ENCODE results near the gene WDR5. TPM values are rescaled to one million over a fixed set of nuclear protein-coding genes. Genes with fewer than 3 reads are reported as not detected.

The WDR5 gene
- total and polyA plus RNA-seq, 9 of the 15 experiments (the other 6 are each of a cell fraction or from before 2014, with no cell fraction given) = 3.0 to 56.8 (median 38.6) TPM

DNA sequence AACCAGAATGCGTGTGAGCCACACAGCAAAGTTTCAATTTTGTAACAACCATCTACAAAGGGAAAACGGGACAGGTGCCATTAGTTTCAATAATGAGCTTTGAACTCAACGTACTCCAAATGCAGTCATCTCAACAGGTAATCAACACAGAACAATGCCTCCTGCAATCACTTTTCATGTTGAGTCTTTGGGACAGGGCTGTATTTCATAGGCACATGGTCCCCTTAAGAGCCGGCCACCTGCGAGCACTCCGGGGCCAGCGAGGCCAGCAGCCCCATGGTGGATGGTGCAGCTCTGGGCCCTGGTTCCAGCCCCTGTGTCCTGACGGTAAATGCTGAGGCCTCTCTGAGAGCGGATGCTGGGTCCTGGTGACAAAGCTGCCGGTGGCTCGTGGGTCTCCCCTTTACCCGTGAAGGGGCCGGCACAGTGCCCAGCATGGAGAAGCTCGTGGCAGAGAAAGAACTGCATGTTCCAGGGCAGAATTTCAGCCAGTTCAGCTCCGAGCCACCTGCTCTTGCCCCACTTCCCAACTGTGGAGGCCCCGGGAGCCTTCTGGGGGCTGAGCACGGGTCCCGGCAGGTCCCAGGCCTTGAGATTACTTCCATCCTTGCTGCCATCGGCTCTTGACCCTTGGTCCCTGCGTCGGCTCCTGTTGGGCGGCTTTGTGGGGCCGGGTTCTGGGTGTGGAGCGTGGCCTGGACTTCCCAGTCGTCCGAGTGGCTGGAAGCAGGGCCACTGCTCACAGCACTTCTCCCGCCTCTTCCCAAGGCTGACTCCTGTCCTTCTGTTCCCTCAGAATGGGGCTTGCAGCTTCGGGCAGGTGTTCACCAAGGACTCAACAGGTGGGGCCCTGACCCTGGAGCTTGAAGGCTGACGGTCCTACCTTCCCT is 54.6 kb downstream of the WDR5 start:
- POLR2A ChIA-PET = interaction anchor here (0.6 kb wide), 2 partner anchors 124 to 255 kb away, joined by 3 read pairs; no protein-coding TSS in a partner anchor
- 11% methylated on average over 29 of the region's 29 CpGs for WGBS (ENCODE audit: insufficient coverage, low coverage, missing lambda C conversion rate)
- no peak overlapping the region for H3K27ac ChIP-seq (ENCODE audit: extremely low read depth, low read depth, low read length)
- DNase-seq (ENCODE audit: extremely low read depth in 1 of 4, low spot score in 3 of 4) (no peak), ATAC-seq (no peak), FAIRE-seq (no peak)
- peaks cover 5 to 57% of the 10 kb centered on the region in 2 experiments for H3K27me3 ChIP-seq (ENCODE audit: control insufficient read depth in 2 of 2, insufficient read depth in 2 of 2, low read length in 2 of 2)
- no peaks in the 10 kb centered on the region for H3K9me1 ChIP-seq (ENCODE audit: control insufficient read depth, insufficient read depth, low read length)
- no TSS peak for BruUV-seq (replicated peaks)
- intact Hi-C loops (cut with micrococcal nuclease) (no loop called here), in situ Hi-C loops (cut with MboI) (no loop called here)
- H4K20me1 ChIP-seq (replicated peaks; ENCODE audit: control insufficient read depth, insufficient read depth, low read length) = peaks cover 9% of the 10 kb centered on the region; the same call in 1 of the 2 replicates
- H3K36me3 ChIP-seq (ENCODE audit: control insufficient read depth, insufficient read depth, low read length) = no peaks in the 10 kb centered on the region
- CTCF ChIA-PET (ENCODE audit: low intra/inter-chr PET ratio) = no interaction called here
- TF ChIP-seq L3MBTL2 (IDR thresholded peaks at IDR 0.05) (no peak), PHF21A (IDR thresholded peaks at IDR 0.05; ENCODE audit: borderline replicate concordance, low read depth) (no peak)
- TF ChIP-seq, protein P1, sequence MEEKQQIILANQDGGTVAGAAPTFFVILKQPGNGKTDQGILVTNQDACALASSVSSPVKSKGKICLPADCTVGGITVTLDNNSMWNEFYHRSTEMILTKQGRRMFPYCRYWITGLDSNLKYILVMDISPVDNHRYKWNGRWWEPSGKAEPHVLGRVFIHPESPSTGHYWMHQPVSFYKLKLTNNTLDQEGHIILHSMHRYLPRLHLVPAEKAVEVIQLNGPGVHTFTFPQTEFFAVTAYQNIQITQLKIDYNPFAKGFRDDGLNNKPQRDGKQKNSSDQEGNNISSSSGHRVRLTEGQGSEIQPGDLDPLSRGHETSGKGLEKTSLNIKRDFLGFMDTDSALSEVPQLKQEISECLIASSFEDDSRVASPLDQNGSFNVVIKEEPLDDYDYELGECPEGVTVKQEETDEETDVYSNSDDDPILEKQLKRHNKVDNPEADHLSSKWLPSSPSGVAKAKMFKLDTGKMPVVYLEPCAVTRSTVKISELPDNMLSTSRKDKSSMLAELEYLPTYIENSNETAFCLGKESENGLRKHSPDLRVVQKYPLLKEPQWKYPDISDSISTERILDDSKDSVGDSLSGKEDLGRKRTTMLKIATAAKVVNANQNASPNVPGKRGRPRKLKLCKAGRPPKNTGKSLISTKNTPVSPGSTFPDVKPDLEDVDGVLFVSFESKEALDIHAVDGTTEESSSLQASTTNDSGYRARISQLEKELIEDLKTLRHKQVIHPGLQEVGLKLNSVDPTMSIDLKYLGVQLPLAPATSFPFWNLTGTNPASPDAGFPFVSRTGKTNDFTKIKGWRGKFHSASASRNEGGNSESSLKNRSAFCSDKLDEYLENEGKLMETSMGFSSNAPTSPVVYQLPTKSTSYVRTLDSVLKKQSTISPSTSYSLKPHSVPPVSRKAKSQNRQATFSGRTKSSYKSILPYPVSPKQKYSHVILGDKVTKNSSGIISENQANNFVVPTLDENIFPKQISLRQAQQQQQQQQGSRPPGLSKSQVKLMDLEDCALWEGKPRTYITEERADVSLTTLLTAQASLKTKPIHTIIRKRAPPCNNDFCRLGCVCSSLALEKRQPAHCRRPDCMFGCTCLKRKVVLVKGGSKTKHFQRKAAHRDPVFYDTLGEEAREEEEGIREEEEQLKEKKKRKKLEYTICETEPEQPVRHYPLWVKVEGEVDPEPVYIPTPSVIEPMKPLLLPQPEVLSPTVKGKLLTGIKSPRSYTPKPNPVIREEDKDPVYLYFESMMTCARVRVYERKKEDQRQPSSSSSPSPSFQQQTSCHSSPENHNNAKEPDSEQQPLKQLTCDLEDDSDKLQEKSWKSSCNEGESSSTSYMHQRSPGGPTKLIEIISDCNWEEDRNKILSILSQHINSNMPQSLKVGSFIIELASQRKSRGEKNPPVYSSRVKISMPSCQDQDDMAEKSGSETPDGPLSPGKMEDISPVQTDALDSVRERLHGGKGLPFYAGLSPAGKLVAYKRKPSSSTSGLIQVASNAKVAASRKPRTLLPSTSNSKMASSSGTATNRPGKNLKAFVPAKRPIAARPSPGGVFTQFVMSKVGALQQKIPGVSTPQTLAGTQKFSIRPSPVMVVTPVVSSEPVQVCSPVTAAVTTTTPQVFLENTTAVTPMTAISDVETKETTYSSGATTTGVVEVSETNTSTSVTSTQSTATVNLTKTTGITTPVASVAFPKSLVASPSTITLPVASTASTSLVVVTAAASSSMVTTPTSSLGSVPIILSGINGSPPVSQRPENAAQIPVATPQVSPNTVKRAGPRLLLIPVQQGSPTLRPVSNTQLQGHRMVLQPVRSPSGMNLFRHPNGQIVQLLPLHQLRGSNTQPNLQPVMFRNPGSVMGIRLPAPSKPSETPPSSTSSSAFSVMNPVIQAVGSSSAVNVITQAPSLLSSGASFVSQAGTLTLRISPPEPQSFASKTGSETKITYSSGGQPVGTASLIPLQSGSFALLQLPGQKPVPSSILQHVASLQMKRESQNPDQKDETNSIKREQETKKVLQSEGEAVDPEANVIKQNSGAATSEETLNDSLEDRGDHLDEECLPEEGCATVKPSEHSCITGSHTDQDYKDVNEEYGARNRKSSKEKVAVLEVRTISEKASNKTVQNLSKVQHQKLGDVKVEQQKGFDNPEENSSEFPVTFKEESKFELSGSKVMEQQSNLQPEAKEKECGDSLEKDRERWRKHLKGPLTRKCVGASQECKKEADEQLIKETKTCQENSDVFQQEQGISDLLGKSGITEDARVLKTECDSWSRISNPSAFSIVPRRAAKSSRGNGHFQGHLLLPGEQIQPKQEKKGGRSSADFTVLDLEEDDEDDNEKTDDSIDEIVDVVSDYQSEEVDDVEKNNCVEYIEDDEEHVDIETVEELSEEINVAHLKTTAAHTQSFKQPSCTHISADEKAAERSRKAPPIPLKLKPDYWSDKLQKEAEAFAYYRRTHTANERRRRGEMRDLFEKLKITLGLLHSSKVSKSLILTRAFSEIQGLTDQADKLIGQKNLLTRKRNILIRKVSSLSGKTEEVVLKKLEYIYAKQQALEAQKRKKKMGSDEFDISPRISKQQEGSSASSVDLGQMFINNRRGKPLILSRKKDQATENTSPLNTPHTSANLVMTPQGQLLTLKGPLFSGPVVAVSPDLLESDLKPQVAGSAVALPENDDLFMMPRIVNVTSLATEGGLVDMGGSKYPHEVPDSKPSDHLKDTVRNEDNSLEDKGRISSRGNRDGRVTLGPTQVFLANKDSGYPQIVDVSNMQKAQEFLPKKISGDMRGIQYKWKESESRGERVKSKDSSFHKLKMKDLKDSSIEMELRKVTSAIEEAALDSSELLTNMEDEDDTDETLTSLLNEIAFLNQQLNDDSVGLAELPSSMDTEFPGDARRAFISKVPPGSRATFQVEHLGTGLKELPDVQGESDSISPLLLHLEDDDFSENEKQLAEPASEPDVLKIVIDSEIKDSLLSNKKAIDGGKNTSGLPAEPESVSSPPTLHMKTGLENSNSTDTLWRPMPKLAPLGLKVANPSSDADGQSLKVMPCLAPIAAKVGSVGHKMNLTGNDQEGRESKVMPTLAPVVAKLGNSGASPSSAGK (IDR thresholded peaks at IDR 0.05) = no peak
- H3K9me3 ChIP-seq (replicated peaks; ENCODE audit: control insufficient read depth, insufficient read depth, low read depth, low read length) = no peaks in the 10 kb centered on the region
- no peak overlapping the region for H3K4me2 ChIP-seq (ENCODE audit: insufficient read depth, low read length)
- H3K4me3 ChIP-seq = no peak overlapping the region
- H3K4me1 ChIP-seq (replicated peaks in 1 of 2; ENCODE audit: control insufficient read depth in 2 of 2, insufficient read depth in 2 of 2, low read length in 2 of 2) = peaks cover 4 to 29% of the 10 kb centered on the region in 2 experiments; a peak in 3 of 5 replicates
- no peaks in the 10 kb centered on the region for H3K79me2 ChIP-seq (ENCODE audit: control insufficient read depth, insufficient read depth, low read length)
- no peak overlapping the region for H3K9ac ChIP-seq (ENCODE audit: insufficient read depth in 1 of 2, low read depth in 2 of 2, low read length in 2 of 2)
- H2AFZ ChIP-seq (ENCODE audit: low read depth, low read length) = no peak overlapping the region

All from K562 (cell line).